Measurements from ENCODE around the gene RGS16.
A peak's percentile ranks its signal among the peaks of the same experiment; 100 is the strongest.

Gene RGS16

DNA sequence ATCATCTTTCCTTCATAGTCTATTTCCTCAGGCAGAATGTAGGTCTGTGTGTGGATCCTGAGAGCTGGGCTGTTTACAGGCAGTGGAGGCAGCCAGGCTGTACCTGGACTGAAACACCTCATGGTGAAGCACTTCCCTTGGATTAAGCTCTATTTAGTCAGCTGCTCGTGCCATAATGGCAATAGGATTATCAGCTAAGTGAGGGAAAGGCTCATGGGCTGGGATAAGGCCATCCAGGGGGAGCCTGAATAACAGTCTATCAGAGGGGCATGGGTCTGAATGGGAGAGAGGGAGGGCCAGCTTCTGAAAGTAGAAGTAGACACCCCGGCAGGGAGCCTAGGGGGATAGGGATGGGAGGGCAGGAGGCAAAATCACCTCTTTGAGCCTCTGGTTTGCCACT is 23.5 kb downstream of the RGS16 start:
- peak; percentile 80 for DNase-seq (ENCODE audit: low spot score)

DNA sequence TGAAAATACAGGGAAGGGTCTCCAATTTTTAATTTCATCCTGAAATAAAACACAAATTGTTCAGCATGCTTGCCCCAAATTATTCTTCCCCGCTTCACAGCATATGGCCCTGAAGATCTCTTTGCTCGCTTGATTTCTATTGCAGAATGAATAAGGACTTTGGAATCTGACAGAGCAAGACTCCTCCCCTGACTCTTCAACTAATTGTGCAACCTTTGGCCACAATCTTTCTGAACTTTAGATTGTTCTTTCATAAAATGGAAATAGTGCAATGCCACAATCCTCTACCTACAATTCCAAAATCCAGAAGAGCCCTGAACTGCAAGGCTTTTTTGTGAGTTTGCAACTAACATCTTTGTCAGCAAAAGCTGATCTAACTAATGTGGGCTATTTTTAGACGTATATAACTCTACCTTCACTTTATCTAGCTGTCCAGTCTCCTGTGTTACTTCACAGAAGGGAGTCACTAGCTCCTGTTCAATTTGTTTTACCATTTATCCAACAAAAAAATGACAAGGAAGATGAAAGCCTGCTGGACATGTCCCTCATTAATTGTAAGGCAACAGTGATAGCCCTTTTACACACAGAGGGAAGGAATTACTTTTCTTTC is 28.5 kb downstream of the RGS16 start:
- DNase-seq (ENCODE audit: low spot score): no peak

- no peak for DNase-seq (ENCODE audit: low spot score)
Observed at GRCh38 chr1:182574156-182574555, 30.0 kb downstream of the RGS16 start.

GRCh38 chr1:182570611-182570970 is 33.6 kb downstream of the RGS16 start:
- no peak for DNase-seq (ENCODE audit: low spot score)

- DNase-seq (ENCODE audit: low spot score): no peak
Observed at GRCh38 chr1:182569939-182570610, 34.1 kb downstream of the RGS16 start.

DNA sequence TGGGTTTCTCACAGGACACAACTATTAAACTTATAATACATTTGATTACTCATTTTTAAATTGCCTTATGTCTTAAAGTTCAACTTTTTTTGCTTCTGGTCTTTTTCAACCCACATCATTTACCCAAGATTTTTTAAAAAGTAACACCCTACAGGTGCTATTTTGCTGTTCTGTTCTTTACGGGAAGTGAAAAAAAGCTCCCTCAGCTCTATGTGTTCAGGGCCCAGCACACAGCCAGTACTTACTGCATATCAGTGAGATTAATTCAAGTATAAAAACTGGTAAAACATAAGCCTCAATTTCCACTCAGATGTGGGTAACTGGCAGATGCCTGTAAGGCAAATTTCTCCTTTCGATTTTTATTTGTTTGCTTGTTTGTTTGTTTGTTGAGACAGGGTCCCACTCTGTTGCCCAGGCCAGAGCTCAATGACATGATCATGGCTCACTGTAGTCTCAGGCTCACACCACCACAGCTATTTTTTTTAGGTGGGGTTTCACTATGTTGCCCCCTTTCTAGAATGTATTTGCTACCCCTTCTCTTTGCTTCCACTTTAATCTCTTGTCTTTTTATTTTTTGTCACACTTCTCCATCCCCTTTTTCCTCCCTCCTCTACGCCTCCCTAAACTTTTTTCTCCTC is 35.4 kb downstream of the RGS16 start:
- DNase-seq (ENCODE audit: low spot score): no peak

DNA sequence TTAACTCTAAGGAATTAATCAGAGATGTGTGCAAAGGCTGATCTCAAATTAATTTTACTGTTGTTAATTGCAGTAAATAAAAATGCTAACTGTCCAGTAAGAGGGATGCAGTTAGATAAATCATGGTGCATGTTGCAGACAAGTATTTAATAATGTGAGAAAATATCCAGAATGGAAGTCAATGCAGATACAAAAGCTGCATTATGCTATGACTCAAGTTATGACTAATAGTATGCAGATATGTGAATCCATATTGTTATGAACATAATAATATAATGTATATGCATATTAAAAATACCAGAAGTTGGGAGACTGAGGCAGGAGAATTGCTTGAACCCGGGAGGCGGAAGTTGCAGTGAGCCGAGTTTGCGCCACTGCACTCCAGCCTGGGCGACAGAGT is 36.6 kb downstream of the RGS16 start:
- DNase-seq (ENCODE audit: low spot score): no peak

DNA sequence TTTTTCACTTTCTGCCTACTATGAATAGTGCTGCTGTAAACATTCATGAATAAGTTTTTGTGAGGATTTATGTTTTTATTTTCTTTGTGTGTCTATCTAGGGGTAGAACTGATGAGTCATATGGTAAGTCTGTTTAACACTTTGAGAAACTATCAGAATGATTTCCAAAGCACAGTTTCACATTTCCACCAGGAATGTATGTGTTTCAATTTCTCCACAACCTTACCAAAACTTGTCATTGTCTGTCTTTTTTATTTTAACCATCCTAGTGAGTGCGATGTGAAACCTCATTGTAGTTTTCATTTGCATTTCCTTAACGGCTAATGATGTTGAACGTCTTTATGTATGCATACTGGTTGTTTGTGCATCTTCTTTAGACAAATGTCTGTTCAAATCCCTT is 38.7 kb downstream of the RGS16 start:
- no peak for DNase-seq (ENCODE audit: low spot score)

GRCh38 chr1:182564406-182565004 is 39.7 kb downstream of the RGS16 start:
- no peak for DNase-seq (ENCODE audit: low spot score)

- DNase-seq (ENCODE audit: low spot score): no peak
Observed at GRCh38 chr1:182563095-182563494, 41.1 kb downstream of the RGS16 start.

DNA sequence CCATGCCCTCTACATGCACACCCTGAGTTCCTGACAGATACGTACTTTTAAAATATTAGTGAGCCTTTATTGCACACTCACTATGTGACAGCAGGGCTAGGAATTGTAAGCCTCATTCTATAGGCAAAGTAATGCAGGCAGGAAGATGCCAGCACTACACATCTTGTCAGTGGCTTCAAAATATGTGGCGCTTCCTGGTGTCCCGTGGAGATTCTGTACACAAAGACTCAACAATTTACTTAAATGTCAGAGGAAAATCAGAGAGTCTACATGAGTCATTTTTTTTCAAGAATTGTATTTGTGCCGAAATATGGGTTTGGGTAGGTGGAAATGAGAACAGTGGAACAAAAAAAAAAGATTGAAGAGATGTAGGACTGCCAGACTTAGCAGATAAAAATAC is 42.7 kb downstream of the RGS16 start:
- no peak for DNase-seq (ENCODE audit: low spot score)

- DNase-seq (ENCODE audit: low spot score): no peak
Observed at GRCh38 chr1:182560392-182560984, 43.7 kb downstream of the RGS16 start.

DNA sequence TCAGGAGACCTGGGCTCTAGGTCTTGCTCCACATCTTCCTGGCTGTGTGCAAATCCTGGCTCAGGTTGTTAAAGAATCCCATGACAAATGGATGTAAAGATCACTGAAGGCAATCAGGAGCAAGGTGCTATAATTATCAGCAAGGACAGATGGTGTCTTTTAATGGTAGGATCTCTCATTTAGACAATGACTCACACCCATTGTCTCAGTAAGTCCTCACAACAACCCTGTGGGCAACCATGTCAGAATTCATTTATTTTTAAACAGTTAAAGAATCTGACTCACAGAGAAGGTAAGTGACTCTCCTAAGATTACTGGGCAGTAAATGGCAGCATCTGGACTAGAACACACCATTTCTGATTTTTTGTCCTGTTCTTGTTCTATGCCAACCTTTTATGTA is 47.9 kb downstream of the RGS16 start:
- DNase-seq (ENCODE audit: low spot score): no peak

- DNase-seq (ENCODE audit: low spot score): no peak
Observed at GRCh38 chr1:182555493-182555892, 48.7 kb downstream of the RGS16 start.

- DNase-seq (ENCODE audit: low spot score): no peak
Observed at GRCh38 chr1:182552527-182552926, 51.7 kb downstream of the RGS16 start.

- DNase-seq (ENCODE audit: low spot score): no peak
Observed at GRCh38 chr1:182549811-182550210, 54.4 kb downstream of the RGS16 start.

DNA sequence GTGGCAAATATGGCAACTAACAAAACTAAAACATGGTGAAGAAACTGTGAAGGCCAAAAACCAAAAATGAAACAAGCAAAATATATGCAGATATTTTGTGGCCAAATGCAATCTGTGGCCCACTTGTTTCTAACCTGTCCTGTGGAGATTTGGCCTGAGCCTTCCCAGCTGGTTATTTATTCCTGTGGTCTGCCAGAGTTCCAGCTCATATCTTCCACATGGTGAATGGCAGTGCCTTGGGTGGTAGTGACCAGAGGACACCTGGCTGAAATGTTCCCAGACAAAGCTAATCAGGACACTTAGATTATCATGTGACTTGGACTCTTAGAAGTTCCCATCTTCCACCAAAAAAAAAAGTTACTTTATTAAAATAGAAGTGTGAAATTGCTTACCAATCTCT is 54.8 kb downstream of the RGS16 start:
- no peak for DNase-seq (ENCODE audit: low spot score)
